Kidney glomerular epithelial cell (primary cell): ENCODE data around the gene OR52A5.
A peak's percentile ranks its signal among the peaks of the same experiment; 100 is the strongest.
"Not testable (repeated sequence)": the region's sequence is repeated elsewhere in the genome, so short reads cannot be mapped to it uniquely, and the experiment has no call there.

Experiments
- DNase-seq: peaks from one replicate; lab custom pipeline; 2025; lab: John Stamatoyannopoulos, UW

OR52A5 gene

DNA sequence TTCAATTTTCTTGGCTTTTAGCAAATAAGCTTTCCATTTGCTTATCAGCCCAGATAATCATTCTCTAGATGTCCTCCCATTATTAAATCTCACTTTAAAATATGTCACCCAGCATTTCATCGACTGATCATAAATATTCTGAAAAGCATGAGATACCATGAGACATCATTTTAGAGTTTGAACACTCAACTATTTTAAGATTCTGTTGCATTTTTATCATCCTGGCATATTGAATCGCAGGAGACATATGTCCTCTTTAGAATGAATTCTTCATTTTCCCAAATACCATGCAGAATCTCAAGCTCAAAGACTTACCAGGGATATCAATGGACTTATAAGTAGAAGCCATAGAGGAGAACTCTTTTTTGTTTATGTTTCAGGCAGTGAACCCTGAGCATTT, at the start of gene OR52A5:
TSS of gene OR52A5 (minus strand) at position 361 of the 400 bp plus-strand sequence. CDS start 5,714 bp downstream, outside the sequence.
- DNase-seq = no peak

DNA sequence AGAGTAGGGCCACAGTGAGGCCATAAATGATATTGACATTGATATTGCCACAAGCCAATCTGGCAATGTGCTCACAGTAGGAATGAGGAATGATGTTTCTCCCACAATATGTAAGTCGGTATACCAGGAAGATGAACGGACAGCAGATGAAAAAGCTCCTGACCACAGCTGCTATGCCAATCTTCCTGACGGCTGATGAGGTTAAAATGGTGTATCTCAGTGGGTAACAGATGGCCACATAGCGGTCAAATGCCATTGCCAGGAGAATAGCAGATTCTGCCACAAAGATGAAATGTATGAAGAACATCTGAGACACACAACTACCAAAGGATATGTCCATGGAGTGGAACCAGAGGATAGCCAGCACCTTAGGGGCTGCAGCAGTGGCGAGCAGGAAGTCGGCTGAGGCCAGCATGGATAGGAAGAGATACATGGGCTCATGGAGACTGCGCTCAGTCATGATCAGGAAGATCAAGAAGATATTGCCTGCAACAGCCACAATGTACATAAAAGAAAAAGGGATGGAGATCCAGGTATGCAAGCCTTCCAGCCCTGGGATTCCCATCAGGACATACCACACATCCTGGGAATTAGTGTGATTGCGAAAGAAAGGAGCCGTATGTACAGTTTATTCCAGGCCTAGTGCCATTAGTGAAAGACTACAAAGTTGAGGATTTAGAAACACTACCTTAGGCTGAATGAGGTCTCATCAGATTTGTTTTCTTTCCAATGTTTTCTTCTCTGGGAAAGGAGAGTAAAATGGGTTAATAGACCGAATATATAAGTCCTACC, 40.1 kb upstream of the OR52A5 start:
- DNase-seq = no peak

DNA sequence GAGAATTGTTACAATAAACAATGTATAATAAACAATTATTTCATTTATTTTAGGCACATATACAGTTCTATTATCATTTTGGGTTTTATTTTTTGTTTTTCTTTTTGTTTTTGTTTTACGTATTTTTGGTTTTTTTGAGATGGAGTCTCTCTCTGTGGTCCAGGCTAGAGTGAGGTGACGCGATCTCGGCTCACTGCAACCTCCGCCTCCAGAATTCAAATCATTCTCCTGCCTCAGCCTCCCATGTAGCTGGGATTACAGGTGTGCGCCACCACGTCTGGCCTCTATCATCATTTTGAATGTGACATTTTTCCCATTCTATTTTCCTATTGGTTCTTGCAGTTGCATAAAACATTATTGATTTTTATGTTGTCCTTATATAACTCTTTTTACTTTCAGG, 36.8 kb upstream of the OR52A5 start:
- DNase-seq = no peak

DNA sequence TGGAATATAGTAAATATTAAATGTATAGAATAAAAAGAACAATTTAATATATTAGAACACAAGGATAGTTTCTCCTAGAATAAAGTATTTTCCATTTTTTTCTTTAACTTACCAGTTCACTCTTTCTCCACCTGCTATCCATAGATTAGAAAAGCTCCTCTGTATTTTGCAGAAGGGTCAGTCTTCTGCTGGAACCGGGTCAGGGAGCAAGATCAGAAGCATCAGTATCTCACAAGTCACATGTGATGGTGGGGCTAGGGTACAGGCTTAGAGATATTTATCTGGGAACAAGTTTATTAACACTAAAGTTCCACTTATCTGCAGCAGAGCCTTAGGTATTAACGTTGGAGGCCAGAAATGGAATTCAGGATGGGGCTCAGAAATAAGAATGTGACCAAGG, 33.7 kb upstream of the OR52A5 start:
- DNase-seq = no peak

DNA sequence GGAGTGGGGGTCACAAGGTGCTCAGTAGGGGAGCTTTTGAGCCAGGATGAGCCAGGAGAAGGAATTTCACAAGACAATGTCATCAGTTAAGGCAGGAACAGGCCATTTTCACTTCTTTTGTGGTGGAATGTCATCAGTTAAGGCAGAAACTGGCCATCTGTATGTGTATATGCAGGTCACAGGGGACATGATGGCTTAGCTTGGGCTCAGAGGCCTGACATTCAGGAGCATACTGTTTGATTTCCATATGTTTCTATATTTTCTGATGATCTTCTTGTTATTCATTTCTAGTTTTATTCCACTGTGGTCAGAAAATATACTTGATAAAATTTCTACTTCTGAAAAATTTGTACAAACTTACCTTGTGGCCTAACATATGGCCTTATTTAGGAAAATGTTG, 27.7 kb upstream of the OR52A5 start:
- not testable (repeated sequence) for DNase-seq

DNA sequence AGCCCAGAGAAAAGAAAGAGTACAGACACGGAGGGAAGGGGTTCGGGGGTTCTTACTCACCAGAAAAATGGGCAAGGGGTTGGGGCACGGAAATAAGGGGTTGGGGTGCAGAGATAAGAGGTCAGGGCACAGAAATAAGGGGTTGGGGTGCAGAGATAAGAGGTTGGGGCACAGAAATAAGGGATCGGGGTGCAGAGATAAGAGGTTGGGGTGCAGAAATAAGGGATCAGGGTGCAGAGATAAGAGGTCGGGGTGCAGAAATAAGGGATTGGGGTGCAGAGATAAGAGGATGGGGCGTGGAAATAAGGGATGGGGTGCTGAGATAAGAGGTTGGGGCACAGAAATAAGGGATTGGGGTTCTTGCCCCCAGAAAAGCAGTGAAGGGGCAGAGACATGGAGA, 26.7 kb upstream of the OR52A5 start:
- not testable (repeated sequence) for DNase-seq

DNA sequence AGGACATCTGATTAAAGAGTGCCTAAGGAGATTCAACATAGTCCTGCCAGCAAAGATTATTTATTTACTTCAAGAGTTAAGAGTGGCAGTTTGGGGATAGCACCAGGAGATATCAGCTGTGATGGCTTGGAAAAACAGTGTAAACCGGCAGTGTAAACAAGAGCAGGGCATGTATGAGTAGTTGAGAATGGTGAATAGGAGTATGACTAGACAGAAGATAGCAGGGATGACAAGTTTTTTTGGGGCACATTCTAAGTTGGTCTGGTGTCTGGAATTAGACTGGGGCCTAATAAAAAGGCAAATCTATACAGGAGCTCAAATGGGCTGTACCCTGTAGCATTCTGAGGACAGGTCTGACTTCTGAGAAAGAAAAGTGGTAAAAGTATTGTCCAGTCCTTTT, 22.9 kb upstream of the OR52A5 start:
- not testable (repeated sequence) for DNase-seq

DNA sequence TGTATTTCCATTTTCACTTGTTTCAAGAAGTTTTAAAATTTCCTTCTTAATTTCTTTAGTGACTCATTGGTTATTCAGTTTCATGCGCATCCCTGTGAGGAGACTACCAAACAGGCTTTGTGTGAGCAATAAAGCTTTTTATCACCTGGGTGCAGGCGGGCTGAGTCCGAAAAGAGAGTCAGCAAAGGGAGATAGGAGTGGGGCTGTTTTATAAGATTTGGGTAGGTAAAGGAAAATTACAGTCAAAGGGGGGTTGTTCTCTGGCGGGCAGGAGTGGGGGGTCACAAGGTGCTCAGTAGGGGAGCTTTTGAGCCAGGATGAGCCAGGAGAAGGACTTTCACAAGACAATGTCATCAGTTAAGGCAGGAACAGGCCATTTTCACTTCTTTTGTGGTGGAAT, 22.1 kb upstream of the OR52A5 start:
- DNase-seq = not testable (repeated sequence)

DNA sequence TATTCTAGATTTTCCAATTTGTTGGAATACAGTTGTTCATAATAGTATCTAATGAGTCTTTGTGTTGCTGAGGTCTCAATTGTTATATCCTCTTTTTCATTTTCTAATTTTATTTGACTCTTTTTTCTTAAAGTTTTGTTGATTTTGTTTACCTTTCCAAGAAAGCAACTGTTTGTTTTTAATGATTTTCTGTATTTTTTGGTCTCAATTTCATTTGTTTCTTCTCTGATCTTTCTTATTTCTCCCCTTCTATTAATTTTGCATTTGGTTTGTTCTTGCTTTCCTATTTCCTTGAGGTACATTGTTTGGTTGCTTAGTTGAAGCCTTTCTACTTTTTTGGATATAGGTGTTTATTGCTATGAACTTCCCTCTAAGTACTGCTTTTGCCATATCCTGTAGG, 21.6 kb upstream of the OR52A5 start:
- DNase-seq = no peak

DNA sequence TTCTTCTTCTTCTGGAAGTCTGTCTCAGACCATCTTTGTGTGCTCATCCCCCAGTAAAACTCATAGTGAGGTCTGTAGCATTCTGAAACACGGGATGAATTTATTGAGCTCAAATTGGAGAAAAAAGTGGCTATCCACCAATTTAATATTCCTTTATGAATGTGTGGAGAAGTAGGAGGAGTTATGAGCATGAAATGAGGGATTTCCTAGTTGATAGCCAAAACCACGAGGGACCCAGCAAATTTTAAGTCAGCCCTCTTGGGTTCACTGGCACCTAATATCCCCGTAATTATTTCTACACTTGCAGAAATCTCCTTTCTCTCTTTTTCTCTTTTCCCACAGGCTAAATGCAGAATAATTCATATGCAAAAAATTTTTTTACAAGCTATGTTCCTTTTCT, 16.5 kb upstream of the OR52A5 start, which contains the start of gene OR52A1:
TSS of gene OR52A1 (minus strand) at position 101 of the 400 bp plus-strand sequence. CDS start 2,388 bp downstream, outside the sequence.
- no peak for DNase-seq

DNA sequence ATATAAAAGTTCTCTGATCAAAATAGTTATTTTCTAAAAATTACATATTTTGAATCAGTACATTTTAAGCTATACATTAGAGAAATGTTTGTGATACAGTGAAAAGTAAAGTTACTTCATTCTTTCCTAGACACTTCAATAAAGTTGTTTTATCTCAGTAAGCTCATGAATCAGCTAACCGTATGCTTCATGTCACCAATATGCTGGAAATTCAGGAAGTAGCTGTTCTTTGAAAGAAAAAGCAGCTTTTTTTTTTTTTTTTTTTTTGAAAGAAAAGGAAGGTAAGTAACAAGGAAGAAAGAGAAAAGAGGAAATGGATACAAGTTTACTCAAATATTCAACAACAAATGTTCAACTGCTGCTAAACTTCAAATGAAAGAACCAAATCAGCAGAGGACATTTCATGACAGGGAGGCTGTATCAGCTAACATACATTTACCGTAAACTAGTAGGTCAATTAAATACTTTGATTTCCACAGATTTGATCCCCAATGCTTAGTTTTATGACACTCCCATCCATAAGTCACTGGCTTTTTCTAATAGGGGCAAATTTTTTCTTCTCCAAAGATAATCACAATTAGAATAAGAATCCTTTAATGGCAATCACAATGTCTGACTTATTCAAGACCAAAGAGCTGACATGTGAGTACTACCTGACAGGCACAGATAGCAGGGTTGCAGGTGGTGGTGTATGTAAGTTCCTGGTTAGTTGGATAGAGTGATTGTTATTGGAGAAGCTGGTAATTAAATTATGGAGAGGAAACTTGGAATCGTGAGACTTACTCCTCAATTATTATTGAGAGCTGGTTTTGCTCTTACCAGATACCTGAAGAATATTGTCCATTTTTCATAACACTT, 15.6 kb upstream of the OR52A5 start:
- DNase-seq = no peak

DNA sequence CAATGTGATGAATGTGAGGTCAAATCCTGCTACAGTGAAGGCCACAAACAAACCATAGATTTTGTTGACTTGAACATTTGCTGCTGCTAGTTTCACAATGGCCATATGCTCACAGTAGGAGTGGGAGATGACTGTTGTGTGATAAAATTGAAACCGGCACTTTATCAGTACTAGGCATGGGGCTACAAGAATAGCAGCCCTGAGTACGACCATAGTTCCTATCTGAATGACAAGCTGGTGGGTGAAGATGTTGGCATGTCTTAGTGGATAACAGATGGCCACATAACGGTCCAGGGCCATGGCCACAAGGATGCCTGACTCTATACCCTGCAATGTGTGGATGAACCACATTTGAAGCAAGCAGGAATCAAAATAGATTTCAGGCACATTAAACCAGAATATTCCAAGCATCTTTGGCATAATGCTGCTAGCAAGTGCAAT, 13.6 kb upstream of the OR52A5 start:
- no peak for DNase-seq

DNA sequence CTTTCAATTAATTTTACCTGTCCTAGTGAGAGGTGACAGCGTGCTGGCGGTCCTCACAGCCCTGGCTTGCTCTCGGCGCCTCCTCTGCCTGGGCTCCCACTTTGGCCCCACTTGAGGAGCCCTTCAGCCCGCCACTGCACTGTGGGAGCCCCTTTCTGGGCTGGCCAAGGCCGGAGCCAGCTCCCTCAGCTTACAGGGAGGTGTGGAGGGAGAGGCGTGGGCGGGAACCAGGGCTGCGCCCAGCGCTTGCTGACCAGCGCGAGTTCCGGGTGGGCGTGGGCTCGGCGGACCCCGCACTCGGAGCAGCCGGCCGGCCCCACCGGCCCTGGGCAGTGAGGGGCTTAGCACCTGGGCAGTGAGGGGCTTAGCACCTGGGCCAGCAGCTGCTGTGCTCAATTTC, 6.0 kb upstream of the OR52A5 start:
- not testable (repeated sequence) for DNase-seq

DNA sequence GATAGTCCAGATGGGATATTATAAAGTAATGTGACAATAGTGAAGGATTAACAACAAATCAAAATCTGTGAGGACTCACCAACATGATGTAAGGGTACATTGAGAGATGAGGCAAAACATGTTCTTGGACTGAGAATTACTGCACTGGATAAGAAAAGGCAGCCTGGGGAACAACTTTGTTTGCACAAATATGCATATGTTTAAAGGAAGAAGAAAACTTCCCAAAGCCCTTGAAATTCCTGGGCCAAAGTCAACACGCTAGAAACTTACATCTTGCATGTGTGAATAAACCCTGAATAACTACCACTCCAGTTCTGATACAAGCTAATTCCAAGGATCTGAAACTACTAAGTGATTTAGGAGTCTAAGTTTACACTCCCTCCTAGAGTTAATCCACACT, 1.1 kb downstream of the OR52A5 start:
- DNase-seq = no peak

DNA sequence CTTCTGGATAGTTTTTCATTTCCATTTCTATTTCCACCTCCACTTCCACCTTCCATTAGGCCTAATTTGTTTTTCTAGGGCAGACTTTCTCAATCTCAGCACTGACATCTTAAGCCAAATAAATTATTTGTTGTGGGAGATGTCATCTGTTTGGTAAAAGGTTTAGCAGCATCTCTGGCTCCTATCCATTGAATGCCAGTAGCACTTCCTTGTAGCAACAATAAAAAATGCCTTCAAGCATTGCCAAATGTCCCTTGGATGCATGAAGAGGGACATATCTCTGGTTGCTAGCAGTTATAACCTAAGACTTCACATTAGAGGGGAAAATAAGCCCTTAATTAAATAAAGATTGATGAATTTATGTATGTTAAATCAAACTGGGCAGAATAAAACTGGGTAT, 1.9 kb downstream of the OR52A5 start:
- DNase-seq = no peak

DNA sequence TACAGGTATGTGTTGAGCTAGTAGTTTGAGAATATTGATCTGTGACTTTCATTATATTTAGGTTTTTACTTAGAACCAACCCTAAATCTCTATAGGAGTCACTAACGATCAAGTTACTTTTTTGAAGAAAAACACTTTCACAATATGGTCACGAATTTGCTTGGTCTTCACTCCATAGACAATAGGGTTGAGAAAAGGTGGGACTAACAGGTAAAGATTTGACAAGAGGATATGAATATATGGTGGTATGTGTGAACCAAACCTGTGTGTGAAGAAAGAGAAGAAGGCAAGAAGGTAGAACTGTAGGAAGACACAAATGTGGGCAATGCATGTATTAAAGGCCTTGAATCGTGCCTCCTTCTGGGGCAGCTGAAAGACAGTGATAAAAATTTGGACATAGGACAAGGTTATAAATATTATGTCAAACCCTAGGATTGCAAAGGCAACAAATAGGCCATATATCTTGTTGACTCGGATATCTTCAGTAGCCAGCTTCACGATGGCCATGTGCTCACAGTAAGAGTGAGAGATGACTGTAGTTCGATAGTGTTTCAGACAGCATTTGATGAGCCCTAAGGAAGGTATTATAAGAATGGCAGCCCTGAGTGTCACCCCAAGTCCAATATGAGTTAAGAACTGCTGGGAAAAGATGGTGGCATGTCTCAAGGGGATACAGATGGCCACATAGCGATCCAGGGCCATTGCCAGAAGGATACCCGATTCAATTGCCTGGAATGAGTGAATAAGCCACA, 6.4 kb downstream of the OR52A5 start:
- no peak for DNase-seq

DNA sequence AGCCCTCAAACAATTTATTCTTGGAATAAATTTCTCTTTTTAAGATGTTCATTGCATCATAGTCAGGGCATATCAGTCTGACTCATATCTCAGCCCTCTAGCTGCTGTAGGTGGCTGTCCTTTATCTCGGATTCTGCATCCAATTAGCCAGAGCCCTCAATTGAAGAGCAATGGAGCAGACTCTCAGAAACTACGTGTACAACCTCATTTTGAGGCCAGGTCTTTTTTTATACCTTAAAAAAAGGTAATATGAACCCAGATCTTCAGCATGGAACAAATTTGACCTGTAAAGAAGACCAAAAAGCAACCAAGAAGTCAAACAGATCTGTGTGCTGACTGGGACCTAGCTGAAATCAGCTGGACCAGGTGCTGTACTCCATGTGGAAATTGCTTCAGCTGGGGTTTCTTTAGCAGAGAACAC, 8.7 kb downstream of the OR52A5 start:
- no peak for DNase-seq

DNA sequence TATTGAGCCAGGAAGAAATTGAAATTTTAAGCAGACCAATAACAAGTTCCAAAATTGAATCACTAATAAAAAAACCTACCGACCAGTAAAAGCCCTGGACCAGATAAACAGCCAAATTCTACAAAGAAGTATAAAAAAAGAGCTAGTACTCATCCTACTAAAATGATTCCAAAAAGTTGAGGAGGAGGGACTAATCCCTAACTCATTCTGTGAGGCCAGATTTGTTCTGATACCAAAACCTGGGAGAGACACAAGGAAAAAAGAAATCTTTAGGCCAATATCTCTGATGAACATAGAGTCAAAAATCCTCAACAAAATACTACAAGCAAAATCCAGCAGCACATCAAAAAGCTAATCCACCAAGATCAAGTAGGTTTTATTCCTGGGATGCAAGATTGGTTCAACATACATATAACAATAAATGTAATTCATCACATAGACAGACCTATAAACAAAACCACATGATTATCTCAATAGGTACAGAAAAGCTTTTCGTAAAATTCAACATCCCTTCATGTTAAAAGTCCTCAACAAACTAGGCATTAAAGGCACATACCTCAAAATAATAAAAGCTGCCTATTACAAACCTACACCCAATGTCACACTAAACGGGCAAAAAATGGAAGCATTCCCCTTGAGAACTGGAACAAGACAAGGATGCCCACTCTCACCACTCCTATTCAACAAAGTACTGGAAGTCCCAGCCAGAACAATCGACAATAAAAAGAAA, 13.1 kb downstream of the OR52A5 start:
- DNase-seq = no peak

DNA sequence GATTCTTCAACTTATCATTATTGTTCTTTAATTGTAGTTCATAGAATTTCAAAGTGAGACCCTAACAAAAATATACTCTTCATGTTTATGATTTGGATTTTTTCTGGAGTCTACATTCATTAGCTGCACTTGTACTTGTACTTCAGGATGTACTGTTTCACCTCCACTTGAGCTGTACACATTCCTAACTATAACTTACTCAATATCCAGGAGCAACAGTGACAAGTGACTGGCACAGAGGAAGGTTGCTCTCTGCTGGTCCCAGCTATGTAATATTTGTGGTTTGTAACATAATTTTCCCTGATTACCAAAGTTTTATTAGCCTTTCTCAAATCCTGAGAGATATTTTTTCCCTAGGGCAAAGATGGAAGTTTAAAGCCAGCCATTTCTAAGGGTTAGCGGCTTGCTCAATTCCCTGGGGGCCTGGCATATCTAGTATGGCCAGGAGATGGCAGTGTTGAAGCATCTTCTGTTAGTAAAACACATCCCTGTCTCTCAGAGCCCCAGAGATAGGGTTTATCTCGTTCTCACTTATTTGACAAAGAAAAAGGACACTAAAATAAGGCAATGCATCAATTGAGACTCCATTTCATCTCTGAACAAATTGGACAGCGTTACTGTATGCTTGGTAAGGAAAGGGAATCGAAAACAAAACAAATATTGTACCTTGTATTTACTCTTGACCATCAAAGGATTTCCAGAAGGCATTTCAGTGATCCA, 14.2 kb downstream of the OR52A5 start:
- DNase-seq = peak; percentile 56

DNA sequence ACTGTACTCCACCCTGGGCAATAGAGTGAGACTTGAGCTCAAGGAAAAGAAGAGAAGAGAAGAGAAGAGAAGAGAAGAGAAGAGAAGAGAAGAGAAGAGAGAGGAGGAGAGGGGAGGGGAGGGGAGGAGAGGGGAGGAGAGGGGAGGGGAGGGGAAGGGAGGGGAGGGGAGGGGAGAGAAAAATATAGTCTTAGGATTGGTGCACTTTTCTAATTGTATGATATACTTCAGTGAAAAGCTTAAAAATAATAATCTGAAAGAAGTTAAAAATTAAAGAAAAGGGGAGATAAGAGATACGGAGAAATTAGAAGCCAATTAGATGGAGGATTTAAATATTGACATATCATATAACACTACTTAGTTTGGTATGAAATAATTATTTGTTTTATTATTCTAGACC, 19.3 kb downstream of the OR52A5 start:
- DNase-seq = no peak

DNA sequence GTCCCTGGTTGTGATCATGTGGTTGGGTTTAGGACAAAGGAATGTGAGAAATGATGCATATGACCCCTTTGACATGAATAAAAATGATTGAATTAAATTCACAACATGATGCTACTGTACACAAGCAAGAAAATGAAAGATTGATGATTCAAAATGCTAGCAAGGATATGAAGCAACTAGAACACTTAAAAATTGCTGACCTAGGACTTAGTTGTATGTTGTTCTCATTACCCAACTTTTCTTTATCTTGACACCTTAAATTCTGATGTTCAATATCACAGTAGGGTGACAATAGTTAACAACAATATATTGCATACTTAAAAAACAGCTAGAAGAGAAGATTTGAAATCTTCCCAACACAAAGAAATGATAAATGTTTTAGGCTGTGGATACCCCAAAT, 20.6 kb downstream of the OR52A5 start:
- DNase-seq = no peak
